GM19438 (cell line): ENCODE measurements around the gene PCBP3.

Source experiments
- ATAC-seq: cut with Tn5 transposase; IDR thresholded peaks from one replicate; pipeline ENCODE4 v1.9.1; 2021; ENCODE audit warnings: low read depth; ENCODE audit not compliant: unreplicated experiment

The PCBP3 gene

DNA sequence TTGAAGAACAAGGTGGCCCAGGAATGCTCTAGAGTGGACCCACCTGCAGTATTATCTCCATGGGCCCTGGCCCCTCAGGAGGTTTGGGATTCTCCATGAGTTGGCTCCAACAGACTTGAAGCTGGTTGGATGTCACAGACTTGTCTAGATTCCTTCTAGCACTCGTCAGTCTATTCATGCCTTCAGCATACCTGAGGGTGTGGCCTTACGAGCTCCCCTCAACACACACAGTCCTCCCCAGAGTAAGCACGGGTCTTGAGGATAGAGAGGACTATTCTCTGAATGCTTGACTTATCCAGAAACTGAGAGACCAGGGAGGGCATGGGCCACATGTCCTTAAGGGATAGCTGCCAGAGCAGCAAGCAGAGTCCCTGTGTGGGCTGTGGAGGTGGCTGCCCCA lies 292.1 kb downstream of the PCBP3 start:
- no peak for ATAC-seq

DNA sequence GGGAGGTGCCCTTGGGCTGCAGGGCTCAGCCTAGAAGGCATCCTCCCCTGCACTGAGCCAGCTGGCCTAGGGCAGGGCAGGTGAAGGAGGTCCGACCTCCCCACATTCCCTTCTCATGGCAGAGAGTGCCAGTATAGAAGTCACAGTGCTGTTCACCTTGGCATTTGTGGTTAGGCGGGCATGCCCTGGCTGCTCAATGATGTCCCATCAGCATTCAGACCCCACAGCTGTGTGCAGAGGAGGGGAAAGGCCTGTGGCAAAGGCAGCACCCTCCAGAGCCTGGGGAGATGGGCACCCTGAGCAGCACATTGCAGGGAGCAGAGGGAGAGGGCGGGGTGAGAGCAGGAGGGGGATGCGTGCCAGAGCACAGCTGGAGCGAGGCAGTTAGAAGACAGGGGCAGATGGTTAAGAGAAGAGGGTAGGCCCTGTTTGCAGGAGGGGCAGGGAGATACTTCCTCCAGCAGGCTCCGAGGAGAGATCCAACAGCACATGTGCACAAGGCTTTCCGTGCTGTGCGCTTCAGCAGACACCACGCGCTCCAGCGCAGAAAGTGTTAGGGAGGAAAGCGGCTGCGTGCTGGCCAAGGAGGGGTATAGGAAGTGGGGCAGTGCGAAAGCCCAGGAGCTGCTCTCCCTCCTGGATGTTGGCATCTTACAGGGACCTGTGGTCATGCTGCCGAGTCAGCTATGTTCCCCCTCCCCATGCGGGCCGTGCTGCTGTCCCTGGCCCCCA lies 294.4 kb downstream of the PCBP3 start:
- no peak for ATAC-seq

DNA sequence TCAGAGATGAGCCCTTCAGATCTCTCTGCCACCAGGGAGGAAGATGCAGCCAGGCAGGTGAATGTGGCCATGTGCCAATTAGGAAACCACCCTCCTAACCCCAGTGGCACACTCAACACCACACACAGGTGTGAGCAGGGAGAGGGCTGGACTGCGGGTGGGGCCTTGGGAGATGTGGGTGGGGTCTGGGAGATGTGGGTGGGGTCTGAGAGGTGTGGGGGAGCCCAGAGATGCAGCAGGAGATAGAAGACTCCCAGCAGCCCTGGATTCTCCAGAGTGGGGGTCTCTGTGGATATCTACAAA lies 294.9 kb downstream of the PCBP3 start:
- no peak for ATAC-seq

DNA sequence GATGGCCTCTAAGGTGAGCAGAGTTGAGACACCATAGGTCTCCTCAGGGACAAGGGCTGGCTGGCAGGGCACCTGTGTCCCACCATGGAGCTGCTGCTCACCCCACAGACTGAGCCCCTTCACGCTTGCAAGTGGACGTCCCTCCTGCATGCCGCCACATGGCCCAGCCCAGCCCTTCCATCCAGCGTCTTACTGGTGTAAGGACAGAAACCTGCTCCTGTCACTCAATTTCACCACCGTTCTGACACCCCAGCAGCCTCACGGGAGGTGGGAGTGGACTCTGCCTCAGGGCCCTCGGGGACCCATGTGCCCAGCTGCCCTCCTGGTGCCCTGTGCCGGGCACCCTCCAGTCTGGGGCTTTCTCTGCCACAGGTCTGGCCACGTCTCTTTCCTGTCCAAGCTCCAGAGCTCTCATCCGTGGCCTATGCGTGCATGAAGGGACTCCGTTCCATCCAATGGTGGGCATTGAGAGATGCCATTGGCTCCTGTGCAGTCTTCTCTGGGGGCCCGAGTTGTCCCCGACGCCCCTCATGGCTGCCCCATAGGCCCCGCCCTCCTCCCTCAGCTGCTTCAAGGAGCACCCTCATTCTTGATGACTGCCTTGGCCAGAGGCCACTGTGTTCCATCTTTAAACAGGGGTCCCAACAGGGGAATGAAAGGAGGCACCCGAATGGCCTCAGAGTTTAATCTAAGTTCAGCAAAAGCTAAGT lies 295.4 kb downstream of the PCBP3 start:
- no peak for ATAC-seq

DNA sequence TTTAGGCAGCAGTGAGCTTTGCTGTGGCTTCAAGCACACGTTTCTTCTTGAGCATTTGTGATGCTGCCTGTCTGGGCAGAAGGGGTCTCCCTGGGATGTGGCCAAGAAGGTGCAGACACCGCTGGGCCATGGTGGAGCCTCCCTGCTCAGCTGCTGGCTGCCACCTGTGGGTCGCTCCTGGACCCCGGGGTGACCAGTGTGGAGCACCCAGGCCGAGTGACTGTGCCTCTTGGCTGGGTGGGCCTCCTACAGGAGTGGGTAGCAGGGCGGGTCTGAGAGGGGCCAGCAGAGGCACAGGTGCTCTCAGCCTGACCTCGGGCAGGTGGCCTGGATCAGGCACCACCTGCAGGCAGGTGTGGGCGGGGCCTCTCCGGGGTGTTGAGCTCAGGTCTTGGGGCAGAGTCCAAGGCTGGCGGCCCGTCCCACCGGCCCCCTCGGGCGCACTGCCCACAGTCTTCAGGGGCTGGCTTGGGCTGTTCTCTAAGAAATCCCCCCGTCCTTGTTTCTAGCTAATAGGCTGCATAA lies 296.1 kb downstream of the PCBP3 start:
- ATAC-seq = no peak

DNA sequence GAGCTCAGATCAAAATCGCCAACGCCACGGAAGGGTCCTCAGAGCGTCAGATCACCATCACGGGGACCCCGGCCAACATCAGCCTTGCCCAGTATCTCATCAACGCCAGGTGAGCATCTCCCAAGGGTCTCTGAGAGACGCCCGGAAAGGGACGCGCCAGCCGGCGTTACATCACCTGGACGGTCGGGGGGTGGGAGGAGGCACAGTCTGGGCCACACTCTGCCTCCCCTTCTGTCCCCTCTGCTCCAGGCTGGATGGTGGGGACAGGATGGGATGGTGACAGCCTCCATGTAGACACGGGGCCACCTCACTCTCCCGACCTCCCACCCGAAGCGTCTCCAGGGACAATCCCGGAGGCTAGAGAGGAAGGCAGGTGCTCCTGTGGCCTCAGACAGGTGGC lies 296.6 kb downstream of the PCBP3 start:
- no peak for ATAC-seq

DNA sequence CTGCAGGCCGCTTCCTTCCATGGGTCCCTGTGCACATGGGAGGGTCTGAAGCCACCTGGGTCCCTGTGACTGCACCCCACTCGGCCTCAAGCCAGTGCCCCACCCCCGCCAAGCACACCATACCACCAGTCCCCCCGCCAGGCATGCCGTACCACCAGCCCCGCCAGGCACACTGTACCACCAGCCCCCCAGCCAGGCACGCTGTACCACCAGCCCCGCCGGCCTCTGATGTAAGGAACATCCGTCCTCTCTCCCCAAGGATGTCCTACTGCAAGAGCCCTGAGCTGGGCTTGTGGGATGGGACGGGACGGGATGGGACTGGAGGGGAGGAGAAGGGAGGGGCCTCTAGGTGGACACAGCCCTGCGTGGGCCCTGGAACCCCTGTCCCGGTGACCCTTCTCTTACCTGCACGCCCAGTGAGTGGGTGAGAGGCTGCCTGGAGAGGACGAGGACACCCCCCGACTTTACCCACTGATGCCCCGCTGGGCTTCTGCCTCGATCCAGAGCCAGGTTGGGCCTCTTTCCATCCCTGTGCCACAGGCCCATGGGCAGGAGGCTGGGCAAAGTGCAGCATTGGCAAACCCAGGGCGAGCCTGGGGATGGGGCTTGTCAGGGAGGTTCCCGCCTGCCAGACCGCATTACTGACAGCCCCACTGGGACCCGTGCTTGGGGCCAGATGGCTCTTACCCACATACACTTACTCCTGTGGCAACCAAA lies 297.3 kb downstream of the PCBP3 start:
- no peak for ATAC-seq

DNA sequence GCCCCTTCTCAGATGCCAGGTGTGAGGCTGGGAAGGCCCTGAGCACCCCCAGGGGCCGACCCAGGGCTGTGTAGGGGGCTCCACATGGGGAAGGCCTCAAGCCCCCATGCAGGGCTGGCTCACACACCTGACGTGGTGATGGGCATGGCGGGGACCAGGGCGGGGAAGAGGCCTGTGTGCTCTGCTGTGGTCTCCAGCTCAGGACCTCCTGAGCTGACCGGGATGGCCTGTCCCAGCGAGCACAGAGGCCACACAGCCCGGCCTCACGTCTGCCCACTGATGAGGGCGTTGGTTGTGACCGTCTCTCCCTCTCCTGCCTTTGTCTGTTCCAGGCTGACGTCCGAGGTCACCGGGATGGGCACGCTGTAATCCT lies 297.8 kb downstream of the PCBP3 start:
- ATAC-seq = no peak

DNA sequence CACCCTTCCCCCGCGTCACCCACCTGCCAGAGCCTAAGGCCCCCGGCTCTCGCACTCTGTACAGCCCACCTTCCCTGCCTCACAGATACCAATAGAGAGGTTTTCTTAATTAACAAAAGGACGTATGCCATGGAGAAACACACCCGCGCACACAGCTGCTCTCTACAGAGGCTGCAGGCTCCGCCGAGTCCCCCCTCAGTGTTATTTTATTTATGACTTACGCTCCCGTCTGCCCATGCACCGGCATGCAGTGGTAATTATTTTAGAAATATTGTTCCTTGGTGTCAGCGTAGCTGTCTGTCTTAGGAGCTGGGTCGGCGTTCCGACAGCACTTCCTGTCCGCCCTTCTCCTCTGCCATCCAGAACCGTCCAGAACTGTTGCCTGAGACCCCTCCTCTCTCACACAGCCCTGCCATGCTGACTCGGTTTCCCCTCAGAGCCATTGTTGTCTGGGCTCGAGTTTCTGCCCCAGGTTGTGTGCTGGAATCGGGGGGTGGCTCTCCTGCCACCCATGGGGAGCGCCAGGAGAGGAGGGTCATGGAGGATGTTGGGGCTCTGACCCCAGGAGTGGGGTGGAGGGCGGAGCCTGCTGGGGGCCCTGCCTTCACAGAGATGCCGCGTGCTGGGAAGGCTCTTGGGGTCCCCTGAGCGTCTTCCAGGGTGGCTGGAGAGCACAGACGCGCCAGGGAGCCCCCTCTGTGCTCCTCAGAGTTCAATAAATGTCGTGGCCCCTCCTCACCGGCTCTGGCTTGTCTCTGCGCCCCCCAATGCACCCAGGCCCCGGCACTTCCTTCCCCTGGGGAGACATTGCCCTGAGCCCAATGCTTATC lies 298.4 kb downstream of the PCBP3 start:
- ATAC-seq = no peak

DNA sequence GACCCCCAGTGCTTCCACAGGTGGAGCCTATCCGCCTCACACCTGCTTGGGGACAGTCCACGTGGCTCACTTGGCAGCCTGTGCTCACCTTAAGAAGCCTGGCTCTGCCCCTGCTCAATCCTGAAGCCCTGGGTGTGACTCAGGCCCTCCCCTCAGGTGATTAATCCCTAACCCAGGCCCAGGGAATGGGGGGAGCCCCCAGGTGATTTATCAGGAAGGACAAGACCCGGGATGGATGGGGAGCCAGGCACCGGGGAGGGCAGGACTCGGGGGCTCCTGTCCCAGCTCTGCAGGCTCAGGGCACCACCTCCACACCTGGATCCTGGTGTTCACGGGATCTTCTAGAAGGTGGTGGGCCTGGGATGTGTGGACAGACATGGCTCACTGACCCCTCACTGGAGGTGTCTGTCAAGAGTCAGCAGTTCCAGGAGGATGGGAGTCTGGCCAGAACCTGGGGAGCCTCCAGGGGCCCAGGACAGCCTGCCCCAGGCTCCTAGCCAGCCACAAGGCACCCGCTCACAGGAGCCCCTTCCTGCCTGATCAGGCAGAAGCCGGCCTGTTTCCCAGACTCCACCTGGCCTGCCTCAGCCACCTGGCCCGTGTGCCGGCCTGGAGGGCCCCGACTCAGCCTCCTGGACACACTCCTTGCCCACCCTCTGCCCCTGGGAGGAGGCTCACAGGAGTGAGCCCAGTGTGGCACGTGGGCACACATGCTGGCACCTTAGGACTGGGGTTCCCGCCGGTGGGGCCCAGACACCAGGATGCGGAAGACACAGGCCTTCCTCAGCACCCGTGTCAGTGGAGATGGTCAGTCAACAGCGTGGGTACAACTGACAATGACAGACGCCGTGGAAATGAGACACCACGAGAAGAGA lies 299.5 kb downstream of the PCBP3 start:
- no peak for ATAC-seq

DNA sequence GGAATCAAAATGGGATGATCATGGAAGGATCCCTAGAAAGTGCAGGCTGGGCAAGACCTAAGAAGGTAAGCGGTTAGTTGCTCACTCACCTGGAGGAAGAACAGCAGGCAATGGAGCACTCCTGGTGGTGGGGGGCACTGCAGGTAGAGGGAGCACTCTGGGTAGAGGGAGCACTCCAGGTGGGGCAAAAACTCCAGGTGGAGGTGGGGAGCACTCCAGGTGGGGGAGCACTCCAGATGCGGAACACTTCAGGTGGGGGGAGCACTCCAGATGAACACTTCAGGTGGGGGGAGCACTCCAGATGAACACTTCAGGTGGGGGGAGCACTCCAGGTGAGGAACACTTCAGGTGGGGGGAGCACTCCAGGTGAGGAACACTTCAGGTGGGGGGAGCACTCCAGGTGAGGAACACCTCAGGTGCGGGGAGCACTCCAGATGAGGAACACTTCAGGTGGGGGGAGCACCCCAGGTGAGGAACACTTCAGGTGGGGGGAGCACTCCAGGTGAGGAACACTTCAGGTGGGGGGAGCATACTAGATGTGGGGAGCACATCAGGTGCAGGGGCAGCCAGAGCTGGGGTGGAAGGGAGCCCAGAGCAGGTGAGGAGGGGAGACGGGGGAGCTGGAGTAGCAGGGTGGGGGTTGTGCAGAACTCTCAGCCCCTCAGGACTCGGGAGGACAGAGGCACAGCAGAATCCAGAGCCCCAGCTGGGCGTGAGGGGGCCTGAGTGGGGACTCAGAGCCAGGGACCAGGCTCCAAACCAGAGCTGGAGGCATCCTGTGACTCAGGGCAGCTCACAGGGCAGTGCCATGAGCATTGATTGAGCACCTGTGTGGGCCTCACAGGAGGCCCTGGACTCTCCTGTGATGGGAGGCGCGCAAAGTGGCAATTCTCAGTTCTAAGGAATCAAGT lies 300.4 kb downstream of the PCBP3 start:
- ATAC-seq = no peak

DNA sequence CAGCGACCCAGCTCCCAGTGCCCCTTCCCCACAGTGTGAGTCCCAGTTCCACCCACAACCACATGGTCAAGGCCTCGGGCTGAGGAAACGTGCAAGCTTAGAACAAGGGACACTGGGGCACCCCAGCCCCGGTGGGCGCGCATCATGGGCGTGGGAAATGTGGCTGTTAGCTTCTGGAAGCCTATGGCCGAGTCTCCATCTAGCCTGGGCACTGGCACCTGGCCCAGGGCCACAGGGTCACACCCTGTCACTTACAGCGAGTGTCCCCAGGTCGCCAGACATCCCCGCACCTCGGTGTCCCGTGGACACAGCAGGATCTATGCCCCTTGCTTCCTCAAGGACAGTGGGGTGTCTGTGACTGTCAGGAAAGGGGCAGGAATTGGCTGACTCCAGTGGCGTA lies 301.1 kb downstream of the PCBP3 start:
- ATAC-seq = no peak

DNA sequence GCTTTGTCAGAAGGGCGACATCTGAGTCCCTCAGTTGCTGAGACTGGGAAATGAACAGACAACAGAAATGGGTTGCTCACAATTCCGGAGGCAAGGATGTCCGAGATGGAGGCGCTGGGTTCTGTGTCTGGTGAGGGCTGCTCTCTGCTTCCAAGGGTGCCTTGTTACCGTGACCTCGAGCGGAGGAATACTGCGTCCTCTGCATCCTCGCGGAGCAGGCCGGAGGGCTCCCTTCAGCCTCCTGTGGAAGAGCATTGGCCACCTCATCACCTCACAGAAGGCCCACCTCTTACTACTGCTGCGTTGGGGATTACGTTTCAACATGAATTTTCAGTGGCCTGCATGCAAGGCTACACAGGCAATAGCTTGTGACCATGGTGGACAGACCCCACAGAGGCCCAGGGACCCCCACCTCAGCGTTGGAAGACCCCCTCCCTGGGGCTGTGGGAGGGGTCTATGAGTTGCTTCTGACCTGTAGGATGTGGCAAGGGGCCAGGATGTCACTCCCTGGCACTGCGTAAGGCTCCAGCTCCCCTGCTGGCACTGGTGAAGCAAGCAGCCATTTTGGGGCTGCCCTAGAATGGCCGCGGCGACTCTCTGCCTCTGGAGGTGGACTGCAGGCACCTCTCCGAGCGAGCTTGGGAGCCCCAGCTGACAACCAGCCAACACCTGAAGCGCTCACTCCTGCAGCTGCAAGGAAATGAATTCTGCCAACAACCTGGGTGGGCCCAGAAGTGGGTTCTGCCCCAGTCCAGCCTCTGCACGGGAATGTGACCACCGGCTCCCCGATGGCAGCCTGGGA lies 301.7 kb downstream of the PCBP3 start:
- ATAC-seq = no peak

DNA sequence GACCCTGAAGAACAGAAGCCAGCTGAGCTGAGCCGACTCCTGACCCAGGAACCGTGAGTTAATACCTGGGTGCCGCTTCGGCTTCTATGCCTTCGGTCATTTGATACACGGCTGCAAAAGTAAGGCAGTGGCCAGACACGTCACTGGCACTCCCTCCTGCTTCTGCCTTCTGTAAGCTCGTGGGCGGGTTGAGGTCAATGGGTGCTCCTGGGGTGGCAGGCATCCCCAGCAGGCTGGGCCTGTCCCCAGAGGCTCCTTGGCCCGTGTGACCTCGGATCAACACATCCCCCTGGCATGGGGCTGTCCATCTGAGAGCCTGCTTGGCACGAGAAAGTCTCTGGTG lies 302.3 kb downstream of the PCBP3 start:
- ATAC-seq = no peak

DNA sequence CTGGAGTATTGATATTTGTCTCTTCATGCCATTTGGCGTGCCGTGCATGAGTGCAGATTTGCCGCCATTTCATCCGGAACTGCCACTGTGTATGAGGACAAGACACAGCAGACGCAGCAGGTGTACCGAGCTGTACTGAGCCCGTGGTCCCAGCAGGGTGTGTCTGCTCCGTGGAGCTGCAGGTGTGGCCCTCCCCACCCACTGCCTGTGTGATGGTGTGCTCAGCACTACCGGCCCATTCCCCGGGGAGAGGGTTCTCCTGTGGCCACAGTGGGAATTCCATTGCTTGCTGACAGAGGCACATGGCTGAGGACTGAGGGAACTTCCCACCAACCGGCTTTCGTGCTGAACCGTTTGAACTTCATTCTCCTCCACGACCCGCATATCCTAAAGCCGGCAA lies 303.8 kb downstream of the PCBP3 start:
- no peak for ATAC-seq

DNA sequence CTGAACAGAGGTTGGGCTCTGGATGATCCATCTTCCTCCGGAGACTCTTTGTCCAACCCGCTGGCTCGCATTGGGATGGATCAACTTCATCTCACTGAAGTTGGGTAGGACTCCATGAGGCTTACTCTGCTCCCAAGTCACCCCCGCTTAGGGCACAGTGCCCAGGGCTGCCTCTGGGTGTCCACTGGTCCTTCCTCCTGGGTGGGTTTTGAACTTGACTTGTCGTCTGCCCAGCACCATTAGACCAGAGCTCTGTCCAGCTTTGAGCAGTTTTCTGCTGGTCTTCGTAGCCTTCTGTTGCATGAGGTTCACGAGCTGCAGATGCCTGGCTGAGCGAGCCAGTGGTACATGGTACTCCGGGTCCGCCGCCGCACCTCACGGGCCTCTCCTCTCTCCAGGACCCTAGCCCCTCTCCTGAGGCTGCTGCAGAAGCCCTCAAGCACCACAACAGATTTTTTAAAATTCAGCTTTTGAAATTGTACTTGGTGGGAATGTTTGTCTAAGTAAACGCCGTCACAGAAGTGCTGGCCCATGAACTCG lies 304.3 kb downstream of the PCBP3 start:
- ATAC-seq = no peak

DNA sequence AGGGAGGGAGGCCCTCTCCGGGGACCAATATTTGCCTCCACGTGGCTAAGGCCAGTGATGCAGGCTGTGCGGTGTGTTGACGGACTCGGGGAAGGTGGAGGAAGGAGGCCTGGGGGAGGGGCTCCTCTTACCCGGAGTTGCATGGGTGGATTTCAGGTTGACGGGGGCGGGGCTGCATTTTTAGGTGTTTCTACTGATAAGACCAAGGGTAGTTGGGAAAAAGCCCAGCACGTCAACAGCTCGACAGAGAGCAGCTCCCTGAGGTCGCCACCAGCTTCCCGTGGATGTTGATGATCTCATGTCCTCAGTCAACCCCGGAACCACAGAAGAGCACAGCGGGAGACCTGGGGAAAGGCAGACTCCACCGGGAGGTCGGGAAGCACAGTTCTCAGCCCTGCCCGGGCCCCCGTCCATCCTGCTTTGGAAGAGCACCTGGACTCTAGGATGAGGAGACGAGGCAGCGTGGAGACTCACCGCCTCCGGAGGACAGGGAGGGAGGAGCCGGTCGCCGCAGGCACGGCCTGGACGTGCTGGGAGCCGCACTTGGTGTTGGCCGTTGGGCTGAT lies 305.1 kb downstream of the PCBP3 start:
- no peak for ATAC-seq
